Mesenchymal stem cell (in vitro differentiated cells and primary cell): Measurements from ENCODE around the gene ARHGAP18.

ENCODE experiments used
- DNase-seq: peaks from one replicate; pipeline ENCODE4 v3.0.0-alpha.2; 2013
- H2AFZ ChIP-seq: one replicate; pipeline ENCODE4 v1.6.1; 2013; ENCODE audit warnings: low read depth, mild to moderate bottlenecking, control low read depth, inconsistent platforms, low read length, moderate library complexity
- H2AK5ac ChIP-seq: 2 replicates; pipeline ENCODE4 v1.6.1; 2013; ENCODE audit warnings: low read length, moderate library complexity, mild to moderate bottlenecking, inconsistent platforms; ENCODE audit not compliant: severe bottlenecking
- H2BK120ac ChIP-seq: one replicate; pipeline ENCODE4 v1.6.1; 2013; ENCODE audit warnings: low read depth, mild to moderate bottlenecking, inconsistent platforms, low read length, moderate library complexity
- H2BK12ac ChIP-seq, 2 experiments: one replicate each; pipeline ENCODE4 v1.6.1; 2013; ENCODE audit warnings: inconsistent platforms in 2 of 2, low read length in 2 of 2, mild to moderate bottlenecking in 2 of 2, moderate library complexity in 2 of 2, control low read depth in 1 of 2
- H2BK15ac ChIP-seq: one replicate; pipeline ENCODE4 v1.6.1; 2013; ENCODE audit warnings: mild to moderate bottlenecking, low read depth, inconsistent platforms; ENCODE audit not compliant: poor library complexity, severe bottlenecking
- H2BK5ac ChIP-seq: 2 replicates; pipeline ENCODE4 v1.6.1; 2013; ENCODE audit warnings: low read depth, mild to moderate bottlenecking, low read length, control low read depth, inconsistent platforms; ENCODE audit not compliant: poor library complexity, severe bottlenecking
- H3K14ac ChIP-seq, 2 experiments: one replicate each; pipeline ENCODE4 v1.6.1; 2013; ENCODE audit warnings: inconsistent platforms in 2 of 2, low read length in 2 of 2, control low read depth in 1 of 2, mild to moderate bottlenecking in 1 of 2, moderate library complexity in 1 of 2
- H3K18ac ChIP-seq, 2 experiments: one replicate each; pipeline ENCODE4 v1.6.1; 2013; ENCODE audit warnings: inconsistent platforms in 2 of 2, low read length in 2 of 2, control low read depth in 1 of 2, low read depth in 1 of 2, mild to moderate bottlenecking in 1 of 2
- H3K23ac ChIP-seq, 2 experiments: one replicate each; pipeline ENCODE4 v1.6.1; 2013; ENCODE audit warnings: inconsistent platforms in 2 of 2, low read length in 2 of 2, mild to moderate bottlenecking in 2 of 2, moderate library complexity in 2 of 2, control low read depth in 1 of 2
- H3K27ac ChIP-seq: 2 replicates; pipeline ENCODE4 v1.5.1; 2013; ENCODE audit warnings: mild to moderate bottlenecking, moderate library complexity, low read length, control low read depth, inconsistent platforms; ENCODE audit not compliant: poor library complexity, severe bottlenecking
- H3K27me3 ChIP-seq, 2 experiments: 2 replicates each; pipeline versions ENCODE4 v1.6.1 to v1.7.0; 2013; ENCODE audit warnings: low read length in 2 of 2, mild to moderate bottlenecking in 2 of 2, moderate library complexity in 2 of 2, control low read depth in 1 of 2, inconsistent platforms in 1 of 2; ENCODE audit not compliant: control insufficient read depth in 1 of 2, insufficient read depth in 1 of 2
- H3K36me3 ChIP-seq, 2 experiments: 2 replicates each; pipeline versions ENCODE4 v1.6.1 to v1.7.0; 2013; ENCODE audit warnings: low read length in 2 of 2, control low read depth in 1 of 2, inconsistent platforms in 1 of 2, low read depth in 1 of 2, mild to moderate bottlenecking in 1 of 2; ENCODE audit not compliant: insufficient read depth in 2 of 2, control insufficient read depth in 1 of 2
- H3K4ac ChIP-seq, 2 experiments: one replicate each; pipeline ENCODE4 v1.6.1; 2013; ENCODE audit warnings: inconsistent platforms in 2 of 2, low read length in 2 of 2, mild to moderate bottlenecking in 2 of 2, moderate library complexity in 2 of 2, control low read depth in 1 of 2, low read depth in 1 of 2
- H3K4me1 ChIP-seq: 2 replicates; pipeline ENCODE4 v1.6.1; 2013; ENCODE audit warnings: low read depth, low read length, control low read depth; ENCODE audit not compliant: control insufficient read depth, insufficient read depth
- H3K4me2 ChIP-seq: 2 replicates; pipeline ENCODE4 v1.6.1; 2013; ENCODE audit warnings: low read length, mild to moderate bottlenecking, inconsistent platforms; ENCODE audit not compliant: poor library complexity, severe bottlenecking
- H3K4me3 ChIP-seq, 2 experiments: 2 replicates each; pipeline versions ENCODE4 v1.5.1 to v1.7.0; 2013; ENCODE audit warnings: low read length in 2 of 2, mild to moderate bottlenecking in 2 of 2, control low read depth in 1 of 2, low read depth in 1 of 2; ENCODE audit not compliant: insufficient read depth in 1 of 2
- H3K79me1 ChIP-seq: replicated peaks from 2 replicates; pipeline ENCODE4 v1.6.1; 2013; ENCODE audit warnings: mild to moderate bottlenecking, control low read depth, low read length, inconsistent platforms; ENCODE audit not compliant: poor library complexity, severe bottlenecking
- H3K9ac ChIP-seq: 2 replicates; pipeline ENCODE4 v1.7.0; 2013; ENCODE audit warnings: mild to moderate bottlenecking, low read length, moderate library complexity
- H3K9me3 ChIP-seq: 2 replicates; pipeline ENCODE4 v1.7.0; 2013; ENCODE audit warnings: mild to moderate bottlenecking, low read length; ENCODE audit not compliant: control insufficient read depth
- H4K8ac ChIP-seq: one replicate; pipeline ENCODE4 v1.6.1; 2013; ENCODE audit warnings: inconsistent platforms, mild to moderate bottlenecking, low read length, moderate library complexity
- H4K91ac ChIP-seq: one replicate; pipeline ENCODE4 v1.6.1; 2013; ENCODE audit warnings: mild to moderate bottlenecking, low read length, inconsistent platforms
- WGBS: methylation state at CpG from one replicate; pipeline ENCODE4 v1.1.7; 2013; ENCODE audit warnings: mixed read lengths; 5-methylcytosine and 5-hydroxymethylcytosine counted together

ARHGAP18 gene

GRCh38 chr6:129679275-129679674 is 30.7 kb downstream of the ARHGAP18 start:
- no peak overlapping the region for H3K4me2 ChIP-seq
- peak overlapping the region; percentile 89 for H3K9ac ChIP-seq
- no peak overlapping the region for H4K91ac ChIP-seq
- H3K79me1 ChIP-seq = no peaks in the 10 kb centered on the region
- no peak overlapping the region for H2BK12ac ChIP-seq
- no peak overlapping the region for H3K18ac ChIP-seq
- H3K14ac ChIP-seq = no peak overlapping the region
- H3K4me3 ChIP-seq = peak overlapping the region in 1 of 2 experiments; percentile 61
- no peak overlapping the region for H2BK120ac ChIP-seq
- no peak overlapping the region for H2AK5ac ChIP-seq
- H4K8ac ChIP-seq = no peak overlapping the region
- H2BK15ac ChIP-seq = no peak overlapping the region
- H3K4me1 ChIP-seq = peaks cover 9% of the 10 kb centered on the region
- peak overlapping the region; percentile 11 for H3K27ac ChIP-seq
- no peaks in the 10 kb centered on the region for H3K9me3 ChIP-seq
- no peaks in the 10 kb centered on the region for H3K27me3 ChIP-seq
- no peak overlapping the region for H3K23ac ChIP-seq
- 80% methylated on average over 1 of the region's 3 CpGs for WGBS
- H2AFZ ChIP-seq = no peak overlapping the region
- H2BK5ac ChIP-seq = no peak overlapping the region
- no peak for DNase-seq
- H3K36me3 ChIP-seq = peaks cover 6 to 8% of the 10 kb centered on the region in 2 experiments
- H3K4ac ChIP-seq = no peak overlapping the region

GRCh38 chr6:129678463-129678862 is 31.5 kb downstream of the ARHGAP18 start:
- Histone ChIP-seq H3K14ac (no peak overlapping the region), H3K23ac (no peak overlapping the region), H3K9ac (peak overlapping the region; percentile 89), H3K27ac (no peak overlapping the region), H2AFZ (no peak overlapping the region), H3K4me1 (peaks cover 9% of the 10 kb centered on the region), H4K8ac (no peak overlapping the region), H2AK5ac (no peak overlapping the region), H2BK120ac (no peak overlapping the region), H3K4me3 (no peak overlapping the region), H3K36me3 (peaks cover 6 to 8% of the 10 kb centered on the region in 2 experiments), H3K4ac (no peak overlapping the region), H4K91ac (no peak overlapping the region), H3K4me2 (no peak overlapping the region), H2BK5ac (no peak overlapping the region), H2BK12ac (no peak overlapping the region), H3K27me3 (no peaks in the 10 kb centered on the region), H3K9me3 (no peaks in the 10 kb centered on the region), H3K79me1 (no peaks in the 10 kb centered on the region), H2BK15ac (no peak overlapping the region), H3K18ac (no peak overlapping the region)
- WGBS = no CpG with 5 or more reads among the region's 1 CpG
- DNase-seq = no peak

GRCh38 chr6:129677620-129678325 is 32.2 kb downstream of the ARHGAP18 start:
- Histone ChIP-seq H3K9ac (peak overlapping the region; percentile 89), H2BK12ac (no peak overlapping the region), H3K9me3 (no peaks in the 10 kb centered on the region), H4K8ac (no peak overlapping the region), H3K27me3 (no peaks in the 10 kb centered on the region), H3K23ac (no peak overlapping the region), H3K79me1 (no peaks in the 10 kb centered on the region), H3K18ac (no peak overlapping the region), H3K14ac (no peak overlapping the region), H3K4me1 (peaks cover 9% of the 10 kb centered on the region), H3K4me2 (no peak overlapping the region), H3K4me3 (no peak overlapping the region), H2AFZ (no peak overlapping the region), H3K36me3 (peaks cover 6 to 8% of the 10 kb centered on the region in 2 experiments), H2BK120ac (no peak overlapping the region), H2BK5ac (peak overlapping the region; percentile 12), H4K91ac (no peak overlapping the region), H2AK5ac (peak overlapping the region; percentile 20), H2BK15ac (no peak overlapping the region), H3K27ac (peak overlapping the region; percentile 30), H3K4ac (no peak overlapping the region)
- DNase-seq = peak; percentile 53
- WGBS = 26% methylated on average over 1 of the region's 2 CpGs

DNA sequence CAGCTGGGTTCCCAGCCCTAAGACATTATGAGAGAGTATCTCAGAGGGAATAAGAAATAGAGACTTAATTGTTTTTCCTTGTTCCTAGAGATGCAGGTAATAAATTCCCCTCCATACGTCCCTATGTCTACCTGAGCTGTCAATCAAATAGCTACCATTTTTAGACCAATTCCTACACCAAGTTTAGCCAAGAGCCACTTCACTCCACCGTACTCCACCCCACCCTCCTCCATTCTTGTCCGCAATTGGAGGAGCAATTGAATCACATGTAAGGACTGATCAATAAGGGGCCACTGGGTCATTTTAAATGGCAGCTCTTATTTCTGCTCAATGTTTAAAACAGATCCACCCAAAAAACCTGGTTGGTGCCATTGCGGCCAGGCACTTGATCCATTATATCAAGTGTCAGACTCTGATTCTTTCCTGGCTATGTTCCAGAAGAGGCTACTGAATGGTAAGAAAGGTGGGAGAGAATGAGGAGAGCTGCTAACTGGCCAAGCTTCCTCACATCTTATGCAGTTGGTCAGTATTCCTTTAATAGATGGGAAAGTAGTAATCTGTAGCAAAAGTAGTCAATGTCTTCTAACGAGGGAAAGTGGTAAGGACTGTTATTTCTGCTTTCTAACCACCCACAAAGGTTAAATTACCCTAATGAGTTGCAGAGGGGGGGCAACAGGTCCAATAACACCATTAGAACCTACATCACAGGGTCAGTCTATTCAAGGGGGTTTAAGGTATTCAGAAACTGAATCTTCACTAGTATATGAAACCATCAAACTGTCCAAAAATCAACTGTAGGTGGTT is 34.1 kb downstream of the ARHGAP18 start:
- Histone ChIP-seq H2BK15ac (no peak overlapping the region), H3K4ac (no peak overlapping the region), H2BK12ac (no peak overlapping the region), H4K91ac (no peak overlapping the region), H2AK5ac (peak overlapping the region; percentile 97), H3K23ac (no peak overlapping the region), H3K18ac (peak overlapping the region in 1 of 2 experiments; percentile 58), H3K9me3 (no peaks in the 10 kb centered on the region), H3K4me2 (no peak overlapping the region), H3K36me3 (peaks cover 5 to 6% of the 10 kb centered on the region in 2 experiments), H2AFZ (no peak overlapping the region), H3K79me1 (no peaks in the 10 kb centered on the region), H2BK5ac (no peak overlapping the region), H2BK120ac (no peak overlapping the region), H3K27ac (peak overlapping the region; percentile 89), H3K4me3 (no peak overlapping the region), H4K8ac (no peak overlapping the region), H3K9ac (no peak overlapping the region), H3K4me1 (peaks cover 13% of the 10 kb centered on the region), H3K27me3 (no peaks in the 10 kb centered on the region), H3K14ac (no peak overlapping the region)
- no peak for DNase-seq
- WGBS = 98% methylated on average over 5 of the region's 5 CpGs
